Astrocyte of the spinal cord (primary cell): ENCODE measurements around the gene PTPRN2.

Source experiments
- DNase-seq: peaks from one replicate; pipeline ENCODE4 v3.0.0; 2011; ENCODE audit warnings: low read depth, low spot score
- H3K4me3 ChIP-seq: 2 replicates; pipeline ENCODE4 v1.5.1; 2011; ENCODE audit warnings: low read depth, mild to moderate bottlenecking, low read length, moderate library complexity
- CTCF ChIP-seq: IDR thresholded peaks from 2 replicates; pipeline ENCODE4 v1.5.1; 2012; ENCODE audit warnings: low read depth, mild to moderate bottlenecking, low read length, inconsistent platforms
- in situ Hi-C: cut with HindIII; loops from 2 replicates; pipeline ENCODE4 v1.10.0; 2017; ENCODE audit warnings: low sequenced_read_pairs

Gene PTPRN2

GRCh38 chr7:157676456-157677255 lies 911.0 kb downstream of the PTPRN2 start:
- no peak for TF ChIP-seq CTCF
- in situ Hi-C loops, result no loop called here
- no peak for DNase-seq
- no peak overlapping the region for H3K4me3 ChIP-seq

DNA sequence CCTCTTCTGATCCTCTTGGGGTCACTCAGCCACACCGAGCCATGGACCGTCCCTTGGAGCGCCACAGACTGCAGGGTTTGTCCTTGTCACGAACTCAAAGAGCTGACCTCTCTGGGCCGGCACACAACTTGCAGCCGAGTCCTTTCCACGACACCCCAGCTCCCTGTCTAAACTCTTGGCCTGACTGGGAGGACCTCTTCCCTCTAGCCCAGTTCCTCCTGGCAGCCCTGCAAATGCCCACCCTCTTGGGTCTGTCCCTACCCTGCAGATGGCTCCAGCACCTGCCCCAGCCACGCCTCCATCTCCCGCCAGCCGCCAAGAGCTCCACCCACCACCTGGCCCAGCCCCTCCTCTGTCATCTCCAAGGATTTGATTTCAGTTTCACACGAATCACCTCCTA lies 911.6 kb downstream of the PTPRN2 start:
- H3K4me3 ChIP-seq, result no peak overlapping the region
- DNase-seq, result no peak
- no peak for TF ChIP-seq CTCF
- in situ Hi-C loops, result no loop called here

DNA sequence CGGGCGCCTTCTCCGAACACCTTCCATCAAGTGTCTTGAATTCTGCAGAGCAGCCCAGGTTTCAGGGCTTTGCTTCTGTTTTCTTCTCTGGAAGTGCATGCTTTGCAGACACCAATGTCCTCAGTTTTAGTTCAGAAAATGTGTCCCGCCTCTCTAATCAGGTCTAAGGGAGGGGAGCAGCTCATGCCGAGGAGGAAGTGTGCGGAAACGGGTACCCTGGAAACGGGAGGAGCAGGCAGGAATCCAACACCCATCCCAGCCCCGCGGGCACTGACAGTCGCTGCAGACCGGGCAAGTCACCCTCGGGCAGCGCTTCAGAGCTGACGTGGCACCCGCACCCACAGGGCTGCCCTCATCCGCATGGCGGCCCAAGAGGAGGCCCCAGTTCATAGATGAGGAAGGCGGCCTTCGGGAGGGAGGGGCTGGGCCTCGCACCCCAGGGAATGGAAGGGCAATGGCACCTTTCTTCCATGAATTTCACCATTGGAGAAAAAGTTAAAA lies 912.1 kb downstream of the PTPRN2 start:
- no peak overlapping the region for H3K4me3 ChIP-seq
- no peak for DNase-seq
- TF ChIP-seq CTCF, result no peak
- in situ Hi-C loops, result no loop called here

DNA sequence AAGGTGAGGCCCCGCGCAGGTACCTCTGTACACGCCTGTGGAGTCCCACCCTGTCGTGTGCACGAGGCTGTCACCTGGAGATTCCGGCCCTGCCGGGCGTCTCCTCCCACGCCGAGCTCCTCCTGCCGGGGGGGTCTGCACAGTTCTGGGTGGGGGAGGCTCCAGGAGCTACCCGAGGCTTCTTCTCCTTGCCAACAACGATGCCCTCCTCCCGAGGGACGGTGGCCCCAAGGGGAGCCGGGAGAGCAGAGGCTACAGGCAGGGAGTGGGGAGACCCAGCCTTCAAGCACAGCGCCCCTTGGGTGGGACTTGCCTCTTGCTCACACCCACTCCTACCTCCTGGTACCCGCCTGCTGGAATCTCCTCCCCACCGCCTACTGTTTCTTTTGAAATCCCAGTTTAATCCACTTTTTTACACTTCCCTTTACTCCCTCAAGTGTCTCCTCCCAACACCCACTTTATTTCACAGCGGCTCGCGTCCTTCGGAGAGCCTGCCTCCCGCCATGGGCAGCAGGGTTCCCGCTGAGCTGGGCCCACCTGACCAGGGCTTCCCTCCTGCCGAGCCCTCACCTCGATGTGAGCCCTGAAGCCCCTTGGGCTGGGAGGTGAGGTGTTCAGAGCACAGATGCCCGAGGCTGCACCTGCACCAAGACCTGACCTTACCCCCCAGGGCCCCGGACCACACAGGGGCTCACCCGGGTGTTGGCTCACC lies 912.8 kb downstream of the PTPRN2 start:
- TF ChIP-seq CTCF, result no peak
- in situ Hi-C loops, result no loop called here
- no peak overlapping the region for H3K4me3 ChIP-seq
- DNase-seq, result no peak

- H3K4me3 ChIP-seq, result no peak overlapping the region
- no peak for DNase-seq
- TF ChIP-seq CTCF, result no peak
- in situ Hi-C loops, result no loop called here
Measured at GRCh38 chr7:157674027-157674714, 913.5 kb downstream of the PTPRN2 start.

GRCh38 chr7:157673573-157673972 lies 914.0 kb downstream of the PTPRN2 start:
- no peak overlapping the region for H3K4me3 ChIP-seq
- no peak for TF ChIP-seq CTCF
- in situ Hi-C loops, result no loop called here
- DNase-seq, result no peak
